SH-SY5Y (cell line): ENCODE measurements around the gene NUP188.

Experiments used
- GATA2 ChIP-seq: IDR thresholded peaks from 2 replicates; pipeline ENCODE4 v1.6.1; 2011; ENCODE audit warnings: mild to moderate bottlenecking, low read depth, low read length
- GATA3 ChIP-seq: IDR thresholded peaks from 2 replicates; pipeline ENCODE4 v1.6.1; 2011; ENCODE audit warnings: low read depth, mild to moderate bottlenecking, low read length, moderate library complexity

NUP188 gene

GRCh38 chr9:128947527-128948301, at the start of gene NUP188, which contains the start of gene DOLK:
TSS of gene NUP188 (plus strand) at chr9:128947699. CDS start at chr9:128947720, 21 bp downstream.
TSS of gene DOLK (minus strand) at chr9:128947603. CDS start at chr9:128947303, 300 bp downstream.
- TF ChIP-seq GATA2, result no peak
- no peak for TF ChIP-seq GATA3

GRCh38 chr9:128898382-128898781, 49.1 kb upstream of the NUP188 start:
- TF ChIP-seq GATA3, result no peak
- no peak for TF ChIP-seq GATA2

GRCh38 chr9:128898845-128899565, 48.5 kb upstream of the NUP188 start:
- TF ChIP-seq GATA3, result no peak
- no peak for TF ChIP-seq GATA2

GRCh38 chr9:128899566-128900322, 47.8 kb upstream of the NUP188 start:
- TF ChIP-seq GATA2 (no peak), GATA3 (no peak)

- no peak for TF ChIP-seq GATA3
- no peak for TF ChIP-seq GATA2
These were observed 46.1 kb upstream of the NUP188 start for GRCh38 chr9:128901379-128901778.

- TF ChIP-seq GATA3 (no peak), GATA2 (no peak)
These were observed 45.7 kb upstream of the NUP188 start for GRCh38 chr9:128901822-128902221.

- TF ChIP-seq GATA2 (no peak), GATA3 (no peak)
These were observed 45.0 kb upstream of the NUP188 start for GRCh38 chr9:128902351-128903078.

- TF ChIP-seq GATA3, result no peak
- TF ChIP-seq GATA2, result no peak
These were observed 44.4 kb upstream of the NUP188 start for GRCh38 chr9:128903079-128903461.

GRCh38 chr9:128903871-128904620, 43.5 kb upstream of the NUP188 start:
- no peak for TF ChIP-seq GATA2
- no peak for TF ChIP-seq GATA3

- TF ChIP-seq GATA2 (no peak), GATA3 (no peak)
These were observed 41.5 kb upstream of the NUP188 start for GRCh38 chr9:128905964-128906363.

GRCh38 chr9:128906741-128907140, 40.8 kb upstream of the NUP188 start:
- TF ChIP-seq GATA3, result no peak
- TF ChIP-seq GATA2, result no peak

GRCh38 chr9:128908372-128908771, 39.1 kb upstream of the NUP188 start:
- TF ChIP-seq GATA3 (no peak), GATA2 (no peak)

GRCh38 chr9:128909859-128910258, 37.6 kb upstream of the NUP188 start:
- TF ChIP-seq GATA2 (no peak), GATA3 (no peak)
